Keratinocyte (primary cell): Measurements from ENCODE around the gene YWHAQ. TPM values are rescaled to one million over a fixed set of nuclear protein-coding genes. Genes with fewer than 3 reads are reported as not detected.

Experiments used
- DNase-seq: peaks from one replicate; pipeline ENCODE4 v3.0.0-alpha.2; 2011; ENCODE audit warnings: low read depth, missing footprints, low spot score
- FAIRE-seq: peaks from 2 replicates; lab custom pipeline; 2011; peaks lifted over from hg19 to GRCh38; lab: Jason Lieb, UNC
- H2AFZ ChIP-seq: 2 replicates; pipeline ENCODE4 v1.6.0; 2012; ENCODE audit warnings: low read length, control low read depth, inconsistent platforms; ENCODE audit not compliant: control insufficient read depth
- H3K27ac ChIP-seq: 2 replicates; pipeline ENCODE4 v1.5.1; 2011; ENCODE audit warnings: low read length; ENCODE audit not compliant: control insufficient read depth, insufficient read depth
- H3K27me3 ChIP-seq: 3 replicates; pipeline ENCODE4 v1.6.0; 2011; ENCODE audit warnings: low read length; ENCODE audit not compliant: control insufficient read depth, insufficient read depth; ENCODE audit errors: extremely low read depth
- H3K36me3 ChIP-seq, 2 experiments: 2 replicates in 1 of 2; 3 replicates in 1 of 2; pipeline ENCODE4 v1.5.1; 2011; ENCODE audit warnings: low read length in 2 of 2, mild to moderate bottlenecking in 1 of 2; ENCODE audit not compliant: control insufficient read depth in 2 of 2, insufficient read depth in 2 of 2; ENCODE audit errors: extremely low read depth in 1 of 2
- H3K4me1 ChIP-seq: 3 replicates; pipeline ENCODE4 v1.5.1; 2011; ENCODE audit warnings: low read length; ENCODE audit not compliant: control insufficient read depth, insufficient read depth; ENCODE audit errors: extremely low read depth
- H3K4me2 ChIP-seq: 3 replicates; pipeline ENCODE4 v1.6.0; 2011; ENCODE audit warnings: low read depth, low read length; ENCODE audit not compliant: control insufficient read depth, insufficient read depth; ENCODE audit errors: extremely low read depth
- H3K4me3 ChIP-seq, 3 experiments: fragments of 200-600 bp in 1 of 3; sonication (generic) in 1 of 3; 2 replicates in 2 of 3; 3 replicates in 1 of 3; pipeline ENCODE4 v1.5.1; 2011 to 2016; ENCODE audit warnings: low read length in 3 of 3, mild to moderate bottlenecking in 3 of 3, control low read depth in 2 of 3, inconsistent platforms in 1 of 3, low read depth in 1 of 3, mixed read lengths in 1 of 3, mixed run types in 1 of 3, moderate library complexity in 1 of 3; ENCODE audit not compliant: control insufficient read depth in 2 of 3, insufficient read depth in 2 of 3; ENCODE audit errors: extremely low read depth in 1 of 3
- H3K79me2 ChIP-seq: 2 replicates; pipeline ENCODE4 v1.6.0; 2012; ENCODE audit warnings: low read length; ENCODE audit not compliant: control insufficient read depth, insufficient read depth
- H3K9ac ChIP-seq: 3 replicates; pipeline ENCODE4 v1.6.0; 2011; ENCODE audit warnings: low read length; ENCODE audit not compliant: control insufficient read depth, insufficient read depth; ENCODE audit errors: extremely low read depth
- H3K9me1 ChIP-seq: 3 replicates; pipeline ENCODE4 v1.6.0; 2011; ENCODE audit warnings: low read length; ENCODE audit not compliant: control insufficient read depth, insufficient read depth; ENCODE audit errors: extremely low read depth
- H3K9me3 ChIP-seq: 2 replicates; pipeline ENCODE4 v1.5.1; 2012; ENCODE audit warnings: low read depth, low read length; ENCODE audit not compliant: control insufficient read depth
- H4K20me1 ChIP-seq: 3 replicates; pipeline ENCODE4 v1.6.0; 2011; ENCODE audit warnings: low read length; ENCODE audit not compliant: control insufficient read depth, insufficient read depth; ENCODE audit errors: extremely low read depth
- CTCF ChIP-seq, 3 experiments: IDR thresholded peaks in 1 of 3; conservative IDR thresholded peaks in 1 of 3; optimal IDR thresholded peaks in 1 of 3; 2 replicates in 2 of 3; 3 replicates in 1 of 3; pipeline versions ENCODE3 to v1.5.1; 2011; ENCODE audit warnings: low read length in 3 of 3, mild to moderate bottlenecking in 3 of 3, moderate library complexity in 2 of 3, control low read depth in 1 of 3, inconsistent platforms in 1 of 3; ENCODE audit not compliant: insufficient read depth in 2 of 3; ENCODE audit errors: extremely low read depth in 1 of 3
- EZH2 ChIP-seq: IDR thresholded peaks from one replicate; pipeline ENCODE4 v1.6.1; 2012; ENCODE audit warnings: inconsistent platforms, mild to moderate bottlenecking, low read length, moderate library complexity
- dilution Hi-C: fragments of 300-500 bp; cut with MboI; formaldehyde crosslinking; loops from one replicate; pipeline ENCODE4 v1.7.0; 2020; ENCODE audit warnings: low sequenced_read_pairs; ENCODE audit not compliant: extremely low pct_ligation_motif_present
- polyA plus RNA-seq, 5 experiments: library from polyadenylated mRNA; depleted of rRNA in 3 of 5; stranded (reverse) in 3 of 5; stranded (forward) in 1 of 5; unstranded in 1 of 5; fragments of >200 nt; gene quantifications; 1 replicate in 1 of 5; 2 replicates in 3 of 5; 3 replicates in 1 of 5; pipeline versions ENCODE4 v1.2.1 to v1.2.3, GENCODE V29; 2011 to 2012; ENCODE audit warnings: missing spikeins in 2 of 5, low read depth in 1 of 5, low replicate concordance in 1 of 5

YWHAQ gene
- polyA plus RNA-seq, 1 donor (not counting 4 experiments of a cell fraction or from before 2014, with no cell fraction given) = 593 TPM

DNA sequence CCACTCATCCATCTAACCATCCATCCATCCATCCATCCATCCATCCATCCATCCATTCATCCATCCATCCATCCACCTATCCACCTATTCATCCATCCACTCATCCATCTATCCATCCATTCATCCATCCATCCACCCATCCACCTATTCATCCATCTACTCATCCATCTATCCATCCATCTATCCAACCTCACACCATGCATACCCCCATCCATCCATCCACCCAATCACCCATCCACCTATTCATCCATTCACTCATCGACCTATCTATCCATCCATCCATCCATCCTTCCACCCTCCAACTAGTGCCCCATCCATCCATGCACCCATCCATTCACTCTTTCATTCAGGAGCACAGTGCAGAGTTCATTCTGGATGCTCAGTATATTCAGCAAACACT is 21.5 kb upstream of the YWHAQ start:
- no peak overlapping the region for H3K4me3 ChIP-seq
- H3K9me1 ChIP-seq = no peaks in the 10 kb centered on the region
- no peaks in the 10 kb centered on the region for H3K27me3 ChIP-seq
- TF ChIP-seq EZH2 = no peak
- TF ChIP-seq CTCF (optimal IDR thresholded peaks at IDR 0.05 in 1 of 3, IDR thresholded peaks at IDR 0.05 in 1 of 3, conservative IDR thresholded peaks at IDR 0.05 in 1 of 3; ENCODE audit: extremely low read depth in 1 of 3, insufficient read depth in 2 of 3, low read length in 3 of 3) = no peak
- DNase-seq (no peak), FAIRE-seq (no peak)
- H2AFZ ChIP-seq = no peak overlapping the region
- H3K4me2 ChIP-seq = no peak overlapping the region
- dilution Hi-C loops = no loop called here
- peaks cover 30% of the 10 kb centered on the region for H3K4me1 ChIP-seq
- no peaks in the 10 kb centered on the region for H3K9me3 ChIP-seq
- no peak overlapping the region for H3K9ac ChIP-seq
- no peak overlapping the region for H3K27ac ChIP-seq
- H3K36me3 ChIP-seq = no peaks in the 10 kb centered on the region
- H4K20me1 ChIP-seq = no peaks in the 10 kb centered on the region
- no peaks in the 10 kb centered on the region for H3K79me2 ChIP-seq

GRCh38 chr2:9650119-9650821 is 19.5 kb upstream of the YWHAQ start:
- Histone ChIP-seq H3K27me3 (no peaks in the 10 kb centered on the region), H3K4me1 (peaks cover 24% of the 10 kb centered on the region), H3K9me3 (no peaks in the 10 kb centered on the region), H3K4me2 (no peak overlapping the region), H3K27ac (no peak overlapping the region), H3K36me3 (no peaks in the 10 kb centered on the region), H4K20me1 (no peaks in the 10 kb centered on the region), H3K9me1 (no peaks in the 10 kb centered on the region), H3K4me3 (no peak overlapping the region), H3K9ac (no peak overlapping the region), H2AFZ (no peak overlapping the region), H3K79me2 (no peaks in the 10 kb centered on the region)
- dilution Hi-C loops = no loop called here
- FAIRE-seq = no peak
- DNase-seq = no peak
- TF ChIP-seq EZH2 (no peak), CTCF (optimal IDR thresholded peaks at IDR 0.05 in 1 of 3, IDR thresholded peaks at IDR 0.05 in 1 of 3, conservative IDR thresholded peaks at IDR 0.05 in 1 of 3; ENCODE audit: extremely low read depth in 1 of 3, insufficient read depth in 2 of 3, low read length in 3 of 3) (no peak)
